CD4-positive, alpha-beta T cell treated with Interleukin-17A for 4 hours (primary cell): ENCODE data around the gene RAB5B.
"Not testable (repeated sequence)": the region's sequence is repeated elsewhere in the genome, so short reads cannot be mapped to it uniquely, and the experiment has no call there.

Experiments
- DNase-seq: peaks from one replicate; pipeline ENCODE4 v3.0.0-alpha.2; 2020; ENCODE audit warnings: mixed read lengths

The RAB5B gene

GRCh38 chr12:55942055-55942454 lies 31.8 kb upstream of the RAB5B start:
- DNase-seq: no peak

GRCh38 chr12:55942577-55943136 lies 31.2 kb upstream of the RAB5B start:
- DNase-seq: no peak

GRCh38 chr12:55946553-55946952 lies 27.3 kb upstream of the RAB5B start:
- DNase-seq: no peak

- DNase-seq: no peak
Observed at GRCh38 chr12:55955344-55955743, 18.5 kb upstream of the RAB5B start.

- DNase-seq: peak; percentile 77
Observed at GRCh38 chr12:55955800-55956508, 17.9 kb upstream of the RAB5B start.

- DNase-seq: no peak
Observed at GRCh38 chr12:55957106-55957859, 16.6 kb upstream of the RAB5B start.

GRCh38 chr12:55963760-55964159 lies 10.1 kb upstream of the RAB5B start:
- DNase-seq: no peak

- DNase-seq: no peak
Observed at GRCh38 chr12:55965240-55965639, 8.6 kb upstream of the RAB5B start.

GRCh38 chr12:55965941-55966407 lies 7.9 kb upstream of the RAB5B start, which contains the start of gene PMEL:
TSS of gene PMEL (minus strand) at chr12:55966042. CDS start at chr12:55966011, 31 bp downstream.
- no peak for DNase-seq

- peak; percentile 96 for DNase-seq
Observed at GRCh38 chr12:55966408-55967281, 7.2 kb upstream of the RAB5B start, which contains the start of gene CDK2. TSS of gene CDK2 (plus strand) at chr12:55966830. CDS start at chr12:55967009, 179 bp downstream.

- DNase-seq: no peak
Observed at GRCh38 chr12:55969356-55969755, 4.5 kb upstream of the RAB5B start.

- DNase-seq: no peak
Observed at GRCh38 chr12:55970775-55971174, 3.1 kb upstream of the RAB5B start.

GRCh38 chr12:55972042-55972441 lies 1.8 kb upstream of the RAB5B start:
- no peak for DNase-seq

- DNase-seq: no peak
Observed at GRCh38 chr12:55972456-55972855, 1.4 kb upstream of the RAB5B start.

GRCh38 chr12:55972911-55973598 lies 823 bp upstream of the RAB5B start:
- no peak for DNase-seq

GRCh38 chr12:55974308-55974730 lies 441 bp downstream of the RAB5B start:
- DNase-seq: peak; percentile 47

- DNase-seq: no peak
Observed at GRCh38 chr12:55978393-55978792, 4.5 kb downstream of the RAB5B start.

GRCh38 chr12:55979069-55979468 lies 5.2 kb downstream of the RAB5B start:
- no peak for DNase-seq

- not testable (repeated sequence) for DNase-seq
Observed at GRCh38 chr12:55981882-55982281, 8.0 kb downstream of the RAB5B start.

GRCh38 chr12:55982319-55982936 lies 8.6 kb downstream of the RAB5B start:
- DNase-seq: no peak

GRCh38 chr12:55983232-55983842 lies 9.5 kb downstream of the RAB5B start:
- DNase-seq: no peak
